ENCODE measurements around the gene NRSN2.

The NRSN2 gene, protein sequence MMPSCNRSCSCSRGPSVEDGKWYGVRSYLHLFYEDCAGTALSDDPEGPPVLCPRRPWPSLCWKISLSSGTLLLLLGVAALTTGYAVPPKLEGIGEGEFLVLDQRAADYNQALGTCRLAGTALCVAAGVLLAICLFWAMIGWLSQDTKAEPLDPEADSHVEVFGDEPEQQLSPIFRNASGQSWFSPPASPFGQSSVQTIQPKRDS

DNA sequence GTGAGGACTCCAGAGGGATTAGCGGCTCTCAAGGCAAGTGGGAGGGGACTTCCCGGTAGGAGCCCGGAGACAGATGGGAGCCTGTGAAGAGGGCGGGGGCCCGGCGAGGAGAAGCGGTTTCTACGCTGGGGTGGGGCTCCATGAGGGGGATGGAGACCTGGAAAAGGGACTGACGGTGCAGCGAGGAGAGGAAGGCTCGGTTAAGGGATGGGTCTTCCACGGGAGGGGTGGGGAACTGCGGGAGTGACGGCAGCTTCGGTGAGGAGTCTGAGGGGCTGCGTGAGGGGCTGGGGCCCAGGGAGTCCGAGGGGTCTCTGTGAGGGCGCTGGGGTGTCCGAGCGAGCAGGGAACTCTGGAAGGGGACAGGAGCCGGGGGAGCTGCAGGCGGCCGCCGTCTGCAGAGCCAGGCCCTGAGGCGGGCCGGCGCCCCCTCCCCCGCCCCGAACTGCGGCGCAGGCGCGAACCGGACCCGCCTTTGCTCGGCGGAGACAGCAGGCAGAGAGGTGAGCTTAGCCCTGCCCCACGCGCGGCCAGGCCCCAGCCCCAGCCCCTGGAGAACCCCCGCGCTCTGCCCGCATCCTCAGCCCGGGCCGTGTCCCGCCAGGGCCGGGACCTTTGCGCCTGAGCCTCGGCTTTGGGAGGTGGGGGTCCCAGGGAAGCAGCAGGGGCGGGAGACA, at the start of gene NRSN2:
NRSN2 (plus strand) TSS at position 472 of the 677 bp plus-strand sequence. CDS start 2,533 bp downstream, outside the sequence.
- H3K27ac ChIP-seq = peak within 1 kb of the TSS; percentile 70
- DNase-seq (ENCODE audit: low read depth, low spot score) = no peak

DNA sequence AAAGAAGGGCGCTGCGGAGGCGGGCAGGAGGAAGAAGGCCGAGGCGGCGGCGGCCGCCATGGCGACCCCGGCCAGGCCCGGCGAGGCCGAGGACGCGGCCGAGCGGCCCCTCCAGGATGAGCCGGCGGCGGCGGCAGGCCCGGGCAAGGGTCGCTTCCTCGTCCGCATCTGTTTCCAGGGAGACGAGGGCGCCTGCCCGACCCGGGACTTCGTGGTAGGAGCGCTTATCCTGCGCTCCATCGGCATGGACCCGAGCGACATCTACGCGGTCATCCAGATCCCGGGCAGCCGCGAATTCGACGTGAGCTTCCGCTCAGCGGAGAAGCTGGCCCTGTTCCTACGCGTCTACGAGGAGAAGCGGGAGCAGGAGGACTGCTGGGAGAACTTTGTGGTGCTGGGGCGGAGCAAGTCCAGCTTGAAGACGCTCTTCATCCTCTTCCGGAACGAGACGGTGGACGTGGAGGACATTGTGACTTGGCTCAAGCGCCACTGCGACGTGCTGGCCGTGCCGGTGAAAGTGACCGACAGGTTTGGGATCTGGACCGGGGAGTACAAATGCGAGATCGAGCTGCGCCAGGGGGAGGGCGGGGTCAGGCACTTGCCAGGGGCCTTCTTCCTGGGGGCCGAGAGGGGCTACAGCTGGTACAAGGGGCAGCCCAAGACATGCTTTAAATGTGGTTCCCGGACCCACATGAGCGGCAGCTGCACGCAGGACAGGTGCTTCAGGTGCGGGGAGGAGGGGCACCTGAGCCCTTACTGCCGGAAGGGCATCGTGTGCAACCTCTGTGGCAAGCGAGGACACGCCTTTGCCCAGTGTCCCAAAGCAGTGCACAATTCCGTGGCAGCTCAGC, 48.8 kb upstream of the NRSN2 start:
- no peak for DNase-seq (ENCODE audit: low read depth, low spot score)
- H3K27ac ChIP-seq = peak overlapping the region; percentile 96

DNA sequence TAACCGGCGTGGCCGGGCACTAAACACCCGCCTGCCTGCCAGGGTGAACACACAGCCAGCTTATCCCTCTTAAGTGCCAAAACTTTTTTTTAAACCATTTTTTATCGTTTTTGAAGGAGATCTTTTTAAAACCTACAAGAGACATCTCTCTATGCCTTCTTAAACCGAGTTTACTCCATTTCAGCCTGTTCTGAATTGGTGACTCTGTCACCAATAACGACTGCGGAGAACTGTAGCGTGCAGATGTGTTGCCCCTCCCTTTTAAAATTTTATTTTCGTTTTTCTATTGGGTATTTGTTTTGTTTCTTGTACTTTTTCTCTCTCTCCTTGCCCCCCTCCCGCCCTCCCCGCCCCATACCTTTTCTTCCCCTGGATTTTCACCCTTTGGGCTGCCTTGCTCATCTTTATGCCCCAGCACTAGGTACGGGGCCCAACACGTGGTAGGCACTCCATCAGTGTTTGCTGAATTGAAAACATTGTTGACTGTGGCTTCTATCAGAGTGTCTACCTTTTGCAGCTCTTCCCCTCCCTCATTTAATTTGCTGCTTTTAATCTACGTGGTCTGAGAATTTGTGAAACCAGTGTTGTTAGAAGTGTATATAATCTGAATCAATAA, 48.0 kb upstream of the NRSN2 start:
- H3K27ac ChIP-seq = peak overlapping the region; percentile 96

DNA sequence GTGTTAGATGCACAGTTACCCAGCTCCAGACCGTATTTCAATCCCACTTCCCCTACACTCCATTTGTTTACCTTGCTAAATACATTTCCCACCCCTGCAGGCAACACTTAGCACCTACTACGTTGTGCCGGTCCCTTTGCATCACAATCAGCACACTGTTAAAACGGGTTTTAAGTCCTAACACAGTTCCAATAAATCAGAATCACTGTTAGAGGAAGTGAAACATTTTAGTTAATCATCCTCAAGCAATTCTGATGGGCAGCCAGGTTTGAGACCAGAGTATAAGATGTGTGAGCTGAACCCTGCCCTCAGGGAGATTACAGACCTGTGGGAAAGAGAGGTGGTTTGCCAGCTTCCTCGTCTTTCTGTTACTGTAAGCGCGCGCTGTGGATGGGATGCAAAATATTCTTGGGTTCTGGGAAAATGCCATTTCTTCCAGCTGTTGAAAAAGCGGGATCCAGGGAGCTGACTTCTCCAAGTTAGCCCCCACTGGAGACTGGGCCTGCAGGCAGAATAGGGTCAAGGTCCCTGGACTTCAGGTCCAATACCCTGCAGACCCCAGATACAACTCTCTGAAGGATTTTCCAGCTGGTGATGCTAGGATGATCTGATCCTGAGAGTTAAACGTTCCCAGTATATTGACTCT, 46.4 kb upstream of the NRSN2 start:
- no peak overlapping the region for H3K27ac ChIP-seq
- no peak for DNase-seq (ENCODE audit: low read depth, low spot score)

More for the DNA sequence above, 48.0 kb upstream of the NRSN2 start:
- no peak for DNase-seq (ENCODE audit: low read depth, low spot score)

DNA sequence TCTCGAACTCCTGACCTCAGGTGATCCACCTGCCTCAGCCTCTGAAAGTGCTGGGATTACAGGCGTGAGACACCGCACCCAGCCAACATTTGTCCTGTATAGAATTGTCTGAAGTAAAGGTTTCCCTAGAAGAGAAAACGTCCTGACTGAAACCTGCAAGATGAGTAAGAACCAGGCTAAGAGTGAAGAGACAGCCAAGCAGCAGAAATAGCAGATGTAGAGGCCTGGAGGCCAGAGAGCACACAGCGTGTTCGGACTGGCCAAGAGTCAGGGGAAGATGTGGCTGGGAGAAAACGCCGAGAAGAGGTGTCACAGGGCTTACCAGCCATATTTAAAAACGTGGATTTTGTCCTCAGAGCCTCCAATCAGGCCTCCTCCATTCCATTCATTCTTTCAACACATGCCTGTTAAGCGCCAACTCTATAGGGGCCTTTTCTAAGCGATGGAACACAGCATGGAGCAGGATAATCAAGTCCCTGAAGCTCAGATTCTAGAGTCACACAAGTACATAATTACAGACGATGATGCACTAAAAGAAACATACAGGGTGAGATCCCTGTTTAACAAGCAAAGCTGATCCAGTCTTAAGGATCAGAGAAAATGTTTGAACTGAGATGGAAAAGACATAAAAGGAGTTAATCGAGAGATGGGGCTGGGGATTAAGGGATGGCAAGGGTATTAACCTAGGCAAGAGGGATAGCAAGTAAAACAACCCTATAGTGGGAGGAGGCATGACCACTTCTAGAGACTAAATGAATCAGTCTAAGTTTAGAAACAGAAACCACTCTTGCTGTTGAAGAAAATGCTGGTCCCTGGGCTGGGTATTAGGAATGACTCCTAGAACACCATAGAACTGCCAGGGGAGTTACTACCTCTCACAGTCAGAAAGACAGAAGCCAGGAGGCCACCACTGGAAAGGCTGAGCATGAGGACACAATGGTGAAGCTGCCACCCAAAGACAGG, 44.7 kb upstream of the NRSN2 start:
- DNase-seq (ENCODE audit: low read depth, low spot score) = no peak
- no peak overlapping the region for H3K27ac ChIP-seq

DNA sequence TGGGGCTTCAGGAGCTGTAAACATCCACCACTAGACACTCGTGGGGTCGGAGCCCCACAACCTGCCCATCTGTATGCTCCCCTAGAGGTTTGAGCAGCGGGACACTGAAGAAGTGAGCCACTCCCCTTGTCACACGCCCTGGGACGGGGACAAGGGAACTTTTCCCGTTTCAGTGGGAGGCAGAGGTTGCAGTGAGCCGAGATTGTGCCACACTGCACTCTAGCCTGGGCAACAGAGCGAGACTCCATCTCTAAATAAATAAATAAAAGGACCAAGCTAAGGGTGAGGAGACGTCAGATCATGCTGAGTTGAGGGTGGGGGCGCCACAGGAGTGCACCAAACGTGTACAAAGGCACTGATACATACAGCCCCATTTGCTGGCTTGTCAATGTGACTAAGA, 41.2 kb upstream of the NRSN2 start:
- no peak overlapping the region for H3K27ac ChIP-seq
- no peak for DNase-seq (ENCODE audit: low read depth, low spot score)

DNA sequence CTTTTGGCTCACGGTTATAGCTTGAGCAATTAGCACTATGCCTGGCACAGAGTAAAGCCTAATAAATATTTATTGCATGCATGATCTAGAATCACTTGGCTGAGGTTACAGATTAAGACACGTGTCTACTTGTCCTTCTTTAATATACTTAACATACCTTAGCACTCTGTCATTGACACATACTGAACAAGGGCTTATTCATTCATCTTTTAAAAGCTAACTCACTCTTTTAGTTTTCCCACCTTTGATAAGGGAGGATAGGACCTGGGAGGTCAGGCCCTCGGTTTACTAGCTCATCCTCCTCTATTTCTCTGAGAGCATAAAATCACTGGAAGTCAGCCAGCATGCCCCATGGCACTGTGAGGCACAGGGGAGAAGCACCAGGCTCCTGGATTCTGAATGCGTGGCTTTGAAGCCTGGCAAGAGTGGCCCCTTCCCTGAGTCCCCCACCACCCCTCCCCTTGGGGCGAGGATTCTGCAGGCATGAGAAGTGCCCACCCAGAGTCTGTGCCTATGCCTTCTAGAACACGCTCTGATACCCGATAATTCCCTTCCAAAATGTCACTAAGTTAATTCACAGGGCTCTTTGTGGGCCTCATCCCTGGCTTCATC, 38.4 kb upstream of the NRSN2 start:
- H3K27ac ChIP-seq = peak overlapping the region; percentile 67

DNA sequence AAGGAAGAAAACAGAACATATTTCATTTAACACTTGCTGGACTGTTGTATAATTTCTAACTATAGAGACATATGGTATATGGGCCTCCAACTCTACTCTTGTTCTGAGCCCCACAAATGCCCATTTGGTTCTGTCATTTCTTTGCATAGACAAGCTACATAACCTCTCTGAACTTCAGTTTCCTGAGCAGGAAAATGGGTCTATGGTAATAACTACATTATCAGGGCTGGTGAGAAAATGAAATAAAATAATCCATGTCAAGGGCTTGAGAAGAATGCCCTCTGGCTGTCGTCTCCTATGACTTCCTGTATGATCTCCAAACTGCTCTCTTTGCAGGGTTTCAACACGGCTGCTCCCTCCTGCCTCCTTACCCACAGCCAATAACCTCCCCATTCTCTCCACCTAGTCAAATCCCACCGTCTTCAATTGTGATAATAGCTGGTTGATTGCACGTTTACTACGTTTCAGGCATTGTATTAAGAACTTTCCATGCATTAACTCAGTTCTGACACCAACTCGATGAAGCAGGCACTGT, 37.5 kb upstream of the NRSN2 start:
- peak overlapping the region; percentile 67 for H3K27ac ChIP-seq
- DNase-seq (ENCODE audit: low read depth, low spot score) = no peak

More for the DNA sequence above, 38.4 kb upstream of the NRSN2 start:
- DNase-seq (ENCODE audit: low read depth, low spot score) = no peak

DNA sequence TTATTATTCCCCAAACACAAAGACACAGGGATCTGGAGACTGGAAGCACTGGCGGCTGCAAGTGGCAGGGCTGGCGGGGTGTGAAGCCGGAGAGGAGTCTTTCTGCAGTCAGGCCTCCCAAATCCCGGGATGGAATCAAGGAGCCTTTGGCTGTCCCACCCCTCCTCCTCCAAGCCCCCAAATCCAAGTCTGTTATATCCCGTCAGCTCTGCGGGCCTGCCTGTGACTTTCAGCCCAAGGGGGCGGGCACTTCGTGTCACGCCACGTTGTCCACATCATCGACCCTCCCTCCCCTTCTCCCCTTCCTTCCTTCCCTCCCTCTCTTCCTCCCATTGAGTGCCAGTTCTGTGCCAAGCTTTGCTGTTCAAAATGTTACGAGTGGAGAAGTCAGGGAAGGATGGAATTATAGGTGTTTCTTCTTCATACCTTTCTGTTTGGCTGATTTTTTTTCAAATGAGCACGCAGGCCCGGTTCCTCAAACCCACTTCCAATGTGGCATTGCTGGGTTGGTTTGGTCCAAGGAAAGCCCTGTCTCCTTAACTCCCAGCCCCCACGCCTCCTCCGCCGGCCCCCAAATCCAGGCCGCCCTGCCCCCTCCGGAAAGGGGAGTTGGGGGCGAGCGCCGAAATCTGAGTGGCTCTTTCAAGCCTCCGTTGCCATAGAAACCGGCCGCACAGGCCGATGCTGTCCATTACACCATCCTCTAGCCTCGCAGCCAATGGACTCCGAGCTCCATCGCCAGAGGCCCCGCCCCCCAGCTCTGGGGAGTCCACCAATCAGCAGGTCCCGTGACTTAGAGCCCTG, 36.9 kb upstream of the NRSN2 start:
- no peak for DNase-seq (ENCODE audit: low read depth, low spot score)
- peak overlapping the region; percentile 67 for H3K27ac ChIP-seq

DNA sequence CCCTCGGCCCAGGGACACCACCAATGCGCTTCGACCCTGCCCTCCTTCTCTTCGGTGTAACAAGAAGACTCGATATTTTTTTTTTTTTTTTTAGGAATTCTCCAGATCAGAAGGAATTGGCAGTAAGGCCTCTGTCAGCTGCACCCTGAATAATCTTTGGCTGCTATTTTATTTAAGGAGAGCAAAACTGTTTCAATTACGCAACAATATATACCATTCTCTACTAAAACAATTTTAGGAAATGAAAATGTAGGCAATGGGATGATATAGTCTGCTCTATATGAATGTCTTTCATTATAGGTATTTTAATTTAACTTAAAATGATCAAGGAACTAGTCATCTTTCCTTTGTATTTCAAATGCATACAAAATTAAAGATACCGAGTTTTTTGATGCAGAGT, 36.3 kb upstream of the NRSN2 start:
- DNase-seq (ENCODE audit: low read depth, low spot score) = no peak
- H3K27ac ChIP-seq = peak overlapping the region; percentile 67

DNA sequence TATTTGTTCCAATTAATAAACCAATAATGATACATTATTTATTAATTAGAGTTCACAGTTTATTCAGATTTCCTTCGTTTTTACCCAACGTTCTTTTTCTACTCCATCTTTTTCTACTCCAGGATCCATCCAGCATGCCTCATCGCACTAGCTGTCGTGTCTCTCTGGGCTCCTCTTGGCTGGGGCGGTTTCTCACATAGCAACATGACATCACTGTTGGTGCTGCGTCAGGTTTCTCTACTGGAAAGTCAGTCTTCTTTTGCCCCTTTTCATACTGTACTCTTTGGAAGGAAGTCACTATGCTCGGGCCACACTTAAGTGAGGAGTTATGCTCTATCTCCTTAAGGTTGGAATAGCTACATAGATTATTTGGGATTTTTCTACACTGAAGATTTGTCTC, 35.3 kb upstream of the NRSN2 start:
- no peak overlapping the region for H3K27ac ChIP-seq
- DNase-seq (ENCODE audit: low read depth, low spot score) = no peak

DNA sequence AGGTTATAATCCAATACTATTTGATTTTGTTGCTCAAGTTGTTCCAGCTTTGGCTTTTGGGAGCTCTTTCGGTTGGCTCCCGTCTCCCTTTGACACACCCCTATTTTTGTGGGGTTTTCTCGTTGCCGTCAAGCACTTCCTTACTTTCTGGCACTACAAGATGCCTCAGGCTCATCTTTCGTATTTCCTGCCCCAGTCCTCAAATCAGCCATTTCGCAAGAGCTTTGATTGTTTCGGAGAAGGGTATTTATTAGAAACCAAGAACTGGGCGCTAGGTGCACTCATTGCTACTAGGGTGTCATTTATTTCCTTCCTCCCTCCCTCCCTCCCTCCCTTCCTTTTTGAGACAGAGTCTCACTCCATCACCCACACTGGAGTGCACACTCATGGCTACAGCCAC, 34.8 kb upstream of the NRSN2 start:
- no peak for DNase-seq (ENCODE audit: low read depth, low spot score)
- no peak overlapping the region for H3K27ac ChIP-seq

DNA sequence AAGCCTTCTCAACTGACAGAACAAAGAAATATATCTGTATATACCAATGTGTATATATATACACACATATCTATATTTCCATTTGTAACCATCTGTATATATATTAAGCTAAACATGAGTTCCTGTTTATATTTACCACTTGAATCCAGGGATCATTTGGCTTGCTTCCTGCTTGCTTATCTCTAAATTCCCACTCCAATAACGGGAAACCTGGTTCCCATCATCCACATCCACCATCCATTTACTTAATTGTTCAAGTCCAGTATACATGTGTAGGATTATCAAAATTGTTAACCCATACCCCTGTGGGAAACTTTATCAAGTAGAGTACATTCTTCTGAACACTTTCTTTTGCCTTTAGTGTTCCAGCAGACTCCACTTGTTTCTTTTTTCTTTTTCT, 34.0 kb upstream of the NRSN2 start:
- H3K27ac ChIP-seq = no peak overlapping the region
- DNase-seq (ENCODE audit: low read depth, low spot score) = no peak

DNA sequence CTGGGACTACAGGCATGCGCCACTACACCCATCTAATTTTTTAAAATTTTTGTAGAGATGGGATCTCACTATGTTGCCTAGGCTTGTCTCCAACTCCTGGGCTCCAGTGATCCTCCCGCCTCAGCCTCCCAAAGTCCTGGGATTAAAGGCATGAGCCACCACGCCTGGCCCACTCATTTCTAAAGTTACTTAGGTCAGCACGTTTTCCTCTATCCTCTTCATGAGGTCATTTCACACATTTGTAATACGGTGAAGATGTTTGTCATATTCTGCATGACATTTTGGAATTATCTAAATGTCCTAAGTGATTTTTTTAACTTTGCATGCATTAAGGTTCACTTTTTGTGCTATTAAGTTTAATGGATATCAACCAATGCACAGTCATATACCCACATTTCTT, 33.5 kb upstream of the NRSN2 start:
- no peak overlapping the region for H3K27ac ChIP-seq
- no peak for DNase-seq (ENCODE audit: low read depth, low spot score)

DNA sequence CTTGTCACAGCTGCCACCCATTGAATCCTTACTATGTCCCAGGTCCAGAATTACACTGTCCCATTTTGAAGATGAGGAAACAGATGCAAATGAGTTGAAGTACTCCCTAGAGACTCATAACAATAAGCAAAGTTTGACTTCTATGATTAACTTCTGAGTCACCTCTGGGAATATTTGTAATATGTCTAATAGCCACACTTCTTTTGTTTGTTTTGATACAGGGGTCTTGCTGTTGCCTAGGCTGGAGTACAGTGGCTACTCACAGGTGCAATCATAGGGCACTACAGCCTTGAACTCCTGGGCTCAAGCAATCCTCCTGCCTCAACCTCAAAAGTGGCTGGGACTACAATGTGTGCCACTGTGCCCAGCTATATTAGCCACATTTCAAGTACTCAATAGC, 33.0 kb upstream of the NRSN2 start:
- DNase-seq (ENCODE audit: low read depth, low spot score) = no peak
- no peak overlapping the region for H3K27ac ChIP-seq

DNA sequence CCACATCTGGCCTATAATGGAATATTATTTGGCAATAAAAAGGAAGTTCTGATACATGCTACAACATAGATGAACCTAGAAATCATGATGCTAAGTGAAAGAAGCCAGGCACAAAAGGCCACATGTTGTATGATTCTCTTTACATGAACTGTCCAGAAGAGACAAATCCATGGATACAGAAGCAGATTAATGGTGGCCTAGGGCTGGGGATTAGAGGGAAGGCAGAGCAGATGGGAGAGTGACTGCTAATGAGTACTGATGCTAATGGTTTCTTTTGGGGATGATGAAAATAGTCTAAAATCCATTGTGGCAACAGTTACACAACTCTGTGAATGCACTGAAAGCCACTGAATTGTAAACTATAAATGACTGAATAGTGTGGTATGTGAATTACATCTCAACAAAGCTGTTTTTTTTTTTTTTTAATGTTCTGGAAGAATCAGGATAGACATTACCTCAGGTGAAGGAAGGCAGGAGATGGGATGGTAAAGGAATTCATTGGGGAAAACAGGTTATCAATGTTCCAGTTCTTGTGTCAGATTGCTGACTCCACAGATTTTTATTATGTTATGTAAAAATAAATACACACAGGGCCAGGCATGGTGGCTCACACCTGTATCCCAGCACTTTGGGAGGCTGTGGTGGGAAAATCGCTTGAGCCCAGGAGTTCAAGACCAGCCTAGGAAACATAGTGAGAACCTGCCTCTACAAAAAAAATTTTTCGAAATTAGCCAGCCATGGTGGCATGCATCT, 30.4 kb upstream of the NRSN2 start:
- no peak overlapping the region for H3K27ac ChIP-seq

More for the DNA sequence above, 30.4 kb upstream of the NRSN2 start:
- DNase-seq (ENCODE audit: low read depth, low spot score) = no peak
